Hepatocyte (in vitro differentiated cells): ENCODE data around the gene AVPI1.

Experiments used
- EZH2 ChIP-seq: fragments of 200-600 bp; sonication (generic); IDR thresholded peaks from 2 replicates; pipeline ENCODE4 v1.6.1; 2016; ENCODE audit warnings: antibody characterized with exemption, mild to moderate bottlenecking, borderline replicate concordance
- EZH2phosphoT487 ChIP-seq: fragments of 200-600 bp; sonication (generic); IDR thresholded peaks from one replicate; pipeline ENCODE4 v1.6.1; 2018; ENCODE audit warnings: antibody characterized with exemption, mild to moderate bottlenecking, low read depth, moderate library complexity; ENCODE audit not compliant: unreplicated experiment, severe bottlenecking
- TF ChIP-seq, protein P1 (sequence below): fragments of 200-600 bp; sonication (generic); IDR thresholded peaks from 2 replicates; pipeline ENCODE4 v1.5.1; 2016; ENCODE audit warnings: antibody characterized with exemption, mild to moderate bottlenecking; ENCODE audit not compliant: poor library complexity

- TF ChIP-seq EZH2phosphoT487 (no peak), EZH2 (no peak)
- TF ChIP-seq, protein P1, sequence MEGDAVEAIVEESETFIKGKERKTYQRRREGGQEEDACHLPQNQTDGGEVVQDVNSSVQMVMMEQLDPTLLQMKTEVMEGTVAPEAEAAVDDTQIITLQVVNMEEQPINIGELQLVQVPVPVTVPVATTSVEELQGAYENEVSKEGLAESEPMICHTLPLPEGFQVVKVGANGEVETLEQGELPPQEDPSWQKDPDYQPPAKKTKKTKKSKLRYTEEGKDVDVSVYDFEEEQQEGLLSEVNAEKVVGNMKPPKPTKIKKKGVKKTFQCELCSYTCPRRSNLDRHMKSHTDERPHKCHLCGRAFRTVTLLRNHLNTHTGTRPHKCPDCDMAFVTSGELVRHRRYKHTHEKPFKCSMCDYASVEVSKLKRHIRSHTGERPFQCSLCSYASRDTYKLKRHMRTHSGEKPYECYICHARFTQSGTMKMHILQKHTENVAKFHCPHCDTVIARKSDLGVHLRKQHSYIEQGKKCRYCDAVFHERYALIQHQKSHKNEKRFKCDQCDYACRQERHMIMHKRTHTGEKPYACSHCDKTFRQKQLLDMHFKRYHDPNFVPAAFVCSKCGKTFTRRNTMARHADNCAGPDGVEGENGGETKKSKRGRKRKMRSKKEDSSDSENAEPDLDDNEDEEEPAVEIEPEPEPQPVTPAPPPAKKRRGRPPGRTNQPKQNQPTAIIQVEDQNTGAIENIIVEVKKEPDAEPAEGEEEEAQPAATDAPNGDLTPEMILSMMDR = peak; percentile 82
These were observed 14.5 kb upstream of the AVPI1 start for GRCh38 chr10:97701438-97702069.
